ENCODE results near the gene OVCA2.

OVCA2 gene

GRCh38 chr17:2008332-2009126 is 33.3 kb upstream of the OVCA2 start:
- no peak overlapping the region for H3K27ac ChIP-seq
- no peak for TF ChIP-seq ZFX (IDR thresholded peaks at IDR 0.05)
- TF ChIP-seq CTCF (conservative IDR thresholded peaks at IDR 0.05) = no peak

GRCh38 chr17:2009737-2010136 is 32.1 kb upstream of the OVCA2 start:
- H3K27ac ChIP-seq = no peak overlapping the region

GRCh38 chr17:2011411-2012371 is 30.1 kb upstream of the OVCA2 start:
- peak overlapping the region; percentile 87 for H3K27ac ChIP-seq
- TF ChIP-seq ZFX (IDR thresholded peaks at IDR 0.05) = no peak
- TF ChIP-seq CTCF (conservative IDR thresholded peaks at IDR 0.05) = no peak

More at GRCh38 chr17:2009737-2010136, 32.1 kb upstream of the OVCA2 start:
- no peak for TF ChIP-seq CTCF (conservative IDR thresholded peaks at IDR 0.05)
- no peak for TF ChIP-seq ZFX (IDR thresholded peaks at IDR 0.05)

GRCh38 chr17:2012499-2012898 is 29.3 kb upstream of the OVCA2 start:
- H3K27ac ChIP-seq = peak overlapping the region; percentile 87
- TF ChIP-seq ZFX (IDR thresholded peaks at IDR 0.05) (no peak), CTCF (conservative IDR thresholded peaks at IDR 0.05) (no peak)

- H3K27ac ChIP-seq = peak overlapping the region; percentile 87
Measured at GRCh38 chr17:2013220-2013993, 28.4 kb upstream of the OVCA2 start.

GRCh38 chr17:2013994-2014317 is 27.9 kb upstream of the OVCA2 start:
- TF ChIP-seq ZFX (IDR thresholded peaks at IDR 0.05) (no peak), CTCF (conservative IDR thresholded peaks at IDR 0.05) (no peak)
- H3K27ac ChIP-seq = peak overlapping the region; percentile 19

- no peak overlapping the region for H3K27ac ChIP-seq
- TF ChIP-seq ZFX (IDR thresholded peaks at IDR 0.05) = no peak
- TF ChIP-seq CTCF (conservative IDR thresholded peaks at IDR 0.05) = no peak
Measured at GRCh38 chr17:2015314-2015713, 26.5 kb upstream of the OVCA2 start.

All from C4-2B (cell line).